HepG2 (cell line): ENCODE data around the gene EFNA3. TPM values are rescaled to one million over a fixed set of nuclear protein-coding genes. Genes with fewer than 3 reads are reported as not detected.

Experiments
- CEBPZ ChIP-seq: IDR thresholded peaks from 2 replicates; pipeline ENCODE4 v1.6.1; 2012; ENCODE audit warnings: low read length, improper control_type of control experiment
- ELF1 ChIP-seq: sonication (generic); formaldehyde crosslinking; IDR thresholded peaks from 2 replicates; pipeline ENCODE4 v1.4.0; 2020; ENCODE audit warnings: missing genetic modification reagents
- FOXK2 ChIP-seq: fragments of 450-650 bp; IDR thresholded peaks from 2 replicates; pipeline ENCODE4 v1.6.1; 2016
- GATA4 ChIP-seq: sonication (generic); IDR thresholded peaks from 2 replicates; pipeline ENCODE4 v1.6.1; 2016; ENCODE audit warnings: antibody characterized with exemption, low read depth, borderline replicate concordance
- KDM1A ChIP-seq: IDR thresholded peaks from 2 replicates; pipeline ENCODE4 v1.6.1; 2016; ENCODE audit warnings: missing compliant biosample characterization
- KLF15 ChIP-seq: sonication (generic); formaldehyde crosslinking; IDR thresholded peaks from 2 replicates; pipeline ENCODE4 v1.8.1; 2023; ENCODE audit warnings: borderline replicate concordance, mild to moderate bottlenecking, inconsistent platforms, missing genetic modification reagents, mixed read lengths
- MAFG ChIP-seq: sonication (generic); formaldehyde crosslinking; IDR thresholded peaks from 2 replicates; pipeline ENCODE4 v1.5.1; 2020; ENCODE audit warnings: mild to moderate bottlenecking, missing genetic modification reagents
- MED8 ChIP-seq: sonication (generic); formaldehyde crosslinking; IDR thresholded peaks from 2 replicates; pipeline ENCODE4 v1.8.1; 2023; ENCODE audit warnings: mild to moderate bottlenecking, missing genetic modification reagents; ENCODE audit not compliant: insufficient replicate concordance
- PAXIP1 ChIP-seq: sonication (generic); formaldehyde crosslinking; conservative IDR thresholded peaks from 2 replicates; pipeline ENCODE4 v1.4.0; 2020; ENCODE audit warnings: mild to moderate bottlenecking, missing genetic modification reagents, moderate library complexity
- PLSCR1 ChIP-seq: sonication (generic); formaldehyde crosslinking; IDR thresholded peaks from 2 replicates; pipeline ENCODE4 v1.5.0; 2020; ENCODE audit warnings: missing genetic modification reagents, mild to moderate bottlenecking, borderline replicate concordance
- POLR2AphosphoS2 ChIP-seq: IDR thresholded peaks from 2 replicates; pipeline ENCODE4 v1.6.1; 2011; ENCODE audit warnings: low read depth, low read length, improper control_type of control experiment
- SIN3A ChIP-seq: IDR thresholded peaks from 2 replicates; pipeline ENCODE4 v1.6.1; 2011; ENCODE audit warnings: low read depth, mild to moderate bottlenecking, control low read depth, low read length, borderline replicate concordance
- SIX4 ChIP-seq: sonication (generic); formaldehyde crosslinking; IDR thresholded peaks from 2 replicates; pipeline ENCODE4 v1.4.0; 2020; ENCODE audit warnings: missing genetic modification reagents
- ZFP36L2 ChIP-seq: sonication (generic); formaldehyde crosslinking; IDR thresholded peaks from 2 replicates; pipeline ENCODE4 v1.4.0; 2020; ENCODE audit warnings: missing genetic modification reagents
- ZNF275 ChIP-seq: sonication (generic); formaldehyde crosslinking; IDR thresholded peaks from 2 replicates; pipeline ENCODE4 v1.8.0; 2022; ENCODE audit warnings: missing genetic modification reagents, mild to moderate bottlenecking, inconsistent platforms, borderline replicate concordance
- ZNF441 ChIP-seq: sonication (generic); formaldehyde crosslinking; IDR thresholded peaks from 2 replicates; pipeline ENCODE4 v1.7.0; 2021; ENCODE audit warnings: missing genetic modification reagents, borderline replicate concordance
- ZNF446 ChIP-seq: sonication (generic); formaldehyde crosslinking; IDR thresholded peaks from 2 replicates; pipeline ENCODE4 v1.5.0; 2020; ENCODE audit warnings: mild to moderate bottlenecking, missing genetic modification reagents
- ZNF562 ChIP-seq: sonication (generic); formaldehyde crosslinking; IDR thresholded peaks from 2 replicates; pipeline ENCODE4 v1.8.0; 2022; ENCODE audit warnings: missing genetic modification reagents, borderline replicate concordance
- ZNF761 ChIP-seq: sonication (generic); formaldehyde crosslinking; conservative IDR thresholded peaks from 2 replicates; pipeline ENCODE4 v1.4.0; 2020; ENCODE audit warnings: mild to moderate bottlenecking, missing genetic modification reagents
- ZNF841 ChIP-seq: sonication (generic); formaldehyde crosslinking; IDR thresholded peaks from 2 replicates; pipeline ENCODE4 v1.8.1; 2023; ENCODE audit warnings: missing genetic modification reagents, borderline replicate concordance
- polyA plus RNA-seq, 8 experiments: library from polyadenylated mRNA; depleted of rRNA in 3 of 8; stranded (reverse) in 7 of 8; unstranded in 1 of 8; fragments of >200 nt; fragmentation: Illumina TruSeq in 4 of 8; extraction: Trizol in 4 of 8; gene quantifications; 2 replicates each; pipeline versions ENCODE4 v1.2.1 to v1.2.3, GENCODE V29; 2011 to 2016; ENCODE audit warnings: low read depth in 4 of 8, missing spikeins in 1 of 8, mixed read lengths in 1 of 8; ENCODE audit not compliant: insufficient read depth in 1 of 8
- total RNA-seq, 5 experiments: library from RNA; depleted of rRNA; stranded (reverse); fragments of >200 nt; fragmentation: Illumina TruSeq; extraction: Trizol; gene quantifications; 2 replicates each; pipeline ENCODE4 v1.2.3, GENCODE V29; 2016; ENCODE audit warnings: low read depth in 1 of 5

The EFNA3 gene
- total and polyA plus RNA-seq, 2 of the 13 experiments (the other 11 are each of a cell fraction or from before 2014, with no cell fraction given) = 1.0 to 5.7 TPM

GRCh38 chr1:155127105-155127966 lies 48.7 kb downstream of the EFNA3 start, which contains the start of gene EFNA1 (continued):
- TF ChIP-seq POLR2AphosphoS2 (no peak; the same call in none of the 2 replicates), MED8 (CRISPR knock-in tag) (peak; percentile 94), ELF1 (CRISPR knock-in tag) (peak; percentile 59), FOXK2 (peak; percentile 92), ZNF562 (CRISPR knock-in tag) (no peak), PLSCR1 (no peak), ZNF841 (CRISPR knock-in tag) (peak; percentile 89; the same call in 1 of the 2 replicates), PAXIP1 (CRISPR knock-in tag) (peak; percentile 94), SIX4 (CRISPR knock-in tag) (peak; percentile 58; the same call in 1 of the 2 replicates), CEBPZ (no peak), SIN3A (peak; percentile 83), KLF15 (CRISPR knock-in tag) (peak; percentile 84), ZNF275 (CRISPR knock-in tag) (0 out of 2 replicates have a peak, but pooled peaks have one; percentile 69), ZNF441 (peak; percentile 19; the same call in 1 of the 2 replicates), ZNF446 (CRISPR knock-in tag) (peak; percentile 83; the same call in 1 of the 2 replicates), KDM1A (CRISPR knock-in tag) (0 out of 2 replicates have a peak, but pooled peaks have one; percentile 58), MAFG (CRISPR knock-in tag) (no peak), ZNF761 (CRISPR knock-in tag) (no peak; the same call in 1 of the 2 replicates), GATA4 (peak; percentile 91), ZFP36L2 (CRISPR knock-in tag) (no peak)
